ENCODE measurements around the gene STK38L. TPM values are rescaled to one million over a fixed set of nuclear protein-coding genes. Genes with fewer than 3 reads are reported as not detected.

Gene STK38L
- total and polyA plus RNA-seq, 9 of the 15 experiments (the other 6 are each of a cell fraction or from before 2014, with no cell fraction given): 2.6 to 10.7 (median 6.9) TPM

GRCh38 chr12:27243804-27244688 is at the start of gene STK38L (continued):
- peak; percentile 65; the same call in 1 of the 2 replicates for TF ChIP-seq CREB3L1 (IDR thresholded peaks at IDR 0.05; ENCODE audit: borderline replicate concordance, low read depth)
- TF ChIP-seq ZBTB11 (CRISPR knock-in tag; IDR thresholded peaks at IDR 0.05): peak in 2 of 3 experiments; percentile 56 to 75; a peak in 4 of 6 replicates
- no peak for TF ChIP-seq ZNF740 (CRISPR knock-in tag; IDR thresholded peaks at IDR 0.05)
- no peak for TF ChIP-seq ZNF740 (tag; IDR thresholded peaks at IDR 0.05)
- TF ChIP-seq AFF1 (IDR thresholded peaks at IDR 0.05; ENCODE audit: low read depth in 1 of 2, partially characterized antibody in 2 of 2): no peak
- TF ChIP-seq ZBTB8A (IDR thresholded peaks at IDR 0.05; ENCODE audit: partially characterized antibody): no peak
- peak; percentile 70; the same call in 1 of the 2 replicates for TF ChIP-seq JUND (IDR thresholded peaks at IDR 0.05; ENCODE audit: borderline replicate concordance, low read depth, low read length)
- TF ChIP-seq JUND (tag; IDR thresholded peaks at IDR 0.05; ENCODE audit: borderline replicate concordance, low read depth, low read length): peak; percentile 55; the same call in 1 of the 3 replicates
- peak; percentile 39 to 59; a peak in 1 of 4 replicates for TF ChIP-seq MAZ (CRISPR knock-in tag; conservative IDR thresholded peaks at IDR 0.05 in 1 of 2, IDR thresholded peaks at IDR 0.05 in 1 of 2)
- peak; percentile 61; the same call in 1 of the 2 replicates for TF ChIP-seq SPI1 (IDR thresholded peaks at IDR 0.05; ENCODE audit: borderline replicate concordance, low read depth, low read length)
- TF ChIP-seq SP1 (CRISPR knock-in tag; IDR thresholded peaks at IDR 0.05): peak; percentile 83
- no peak for TF ChIP-seq PREB (CRISPR knock-in tag; IDR thresholded peaks at IDR 0.05)
- peak; percentile 99 for TF ChIP-seq CREM (IDR thresholded peaks at IDR 0.05; ENCODE audit: low read depth)

All from K562 (cell line).